ENCODE measurements around the gene GH1.
A peak's percentile ranks its signal among the peaks of the same experiment; 100 is the strongest.

GH1 gene

GRCh38 chr17:63944736-63945499 lies 26.3 kb upstream of the GH1 start:
- ATAC-seq: no peak

- no peak for ATAC-seq
These were observed 25.1 kb upstream of the GH1 start for GRCh38 chr17:63943745-63944144.

- ATAC-seq: no peak
These were observed 23.8 kb upstream of the GH1 start for GRCh38 chr17:63942309-63942985.

GRCh38 chr17:63941751-63942150 lies 23.1 kb upstream of the GH1 start:
- no peak for ATAC-seq

GRCh38 chr17:63941162-63941561 lies 22.5 kb upstream of the GH1 start:
- ATAC-seq: no peak

DNA sequence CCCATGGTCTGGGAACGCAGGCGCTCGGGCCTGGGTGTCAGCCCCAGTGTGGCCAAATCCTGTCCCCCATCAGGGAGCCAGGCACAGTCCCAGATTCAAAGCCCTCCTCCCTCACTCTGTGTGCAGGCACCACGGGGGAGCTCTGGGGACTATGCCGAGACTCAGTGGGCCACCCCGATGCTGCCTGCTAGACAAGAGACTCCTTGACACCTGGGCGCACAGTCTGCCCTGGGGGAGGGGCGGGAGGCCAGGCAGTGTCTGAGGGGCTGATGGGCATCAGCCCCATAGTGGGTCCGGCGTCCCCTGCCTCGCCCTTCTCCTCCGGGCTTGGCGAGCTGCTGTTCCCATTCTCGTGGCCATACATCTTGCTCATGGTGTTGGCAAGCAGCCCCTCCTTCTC lies 21.9 kb upstream of the GH1 start:
- no peak for ATAC-seq

- no peak for ATAC-seq
These were observed 21.2 kb upstream of the GH1 start for GRCh38 chr17:63939884-63940283.

GRCh38 chr17:63939401-63939800 lies 20.8 kb upstream of the GH1 start:
- ATAC-seq: no peak

DNA sequence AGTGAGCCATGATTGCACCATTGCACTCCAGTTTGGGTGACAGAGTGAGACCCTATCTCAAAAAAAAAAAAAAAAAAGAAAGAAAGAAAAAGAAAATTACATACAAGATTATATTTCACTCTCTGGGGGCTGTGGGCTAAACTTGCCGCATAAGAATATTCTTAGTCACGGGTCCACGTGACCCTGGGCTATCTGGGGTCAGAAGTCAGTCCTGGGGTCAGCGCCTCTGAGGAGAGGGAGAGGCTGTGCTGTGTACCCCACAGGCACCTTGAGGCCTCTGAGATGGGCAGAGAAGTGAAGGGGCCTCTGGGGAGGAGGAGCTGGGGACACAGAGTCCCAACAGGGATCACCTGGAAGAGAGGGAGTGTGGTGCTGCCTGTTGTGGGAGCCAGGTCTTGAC lies 19.3 kb upstream of the GH1 start:
- ATAC-seq: no peak

GRCh38 chr17:63937319-63937718 lies 18.7 kb upstream of the GH1 start:
- ATAC-seq: no peak

GRCh38 chr17:63934183-63935112 lies 15.8 kb upstream of the GH1 start:
- ATAC-seq: no peak

DNA sequence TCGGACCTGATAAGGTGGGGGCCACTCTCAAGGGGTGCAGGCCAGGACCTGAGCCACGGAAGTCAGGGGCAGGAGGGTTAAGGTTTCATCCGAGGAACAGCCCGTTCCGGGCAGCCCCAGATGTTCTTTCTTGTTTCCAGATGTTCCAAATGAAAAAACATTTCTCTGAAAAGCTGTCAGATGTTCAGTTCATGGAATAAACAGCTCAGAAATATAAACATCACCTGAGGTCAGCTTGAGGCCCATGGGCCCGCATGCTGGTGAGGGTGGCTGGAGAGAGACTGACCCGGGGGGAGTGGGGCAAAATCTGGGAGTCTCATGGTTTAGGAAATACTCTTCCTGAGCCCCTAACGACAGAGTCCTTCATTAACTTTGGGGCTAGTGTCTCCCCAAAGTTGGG lies 15.0 kb upstream of the GH1 start:
- no peak for ATAC-seq

GRCh38 chr17:63932721-63933120 lies 14.1 kb upstream of the GH1 start:
- no peak for ATAC-seq

DNA sequence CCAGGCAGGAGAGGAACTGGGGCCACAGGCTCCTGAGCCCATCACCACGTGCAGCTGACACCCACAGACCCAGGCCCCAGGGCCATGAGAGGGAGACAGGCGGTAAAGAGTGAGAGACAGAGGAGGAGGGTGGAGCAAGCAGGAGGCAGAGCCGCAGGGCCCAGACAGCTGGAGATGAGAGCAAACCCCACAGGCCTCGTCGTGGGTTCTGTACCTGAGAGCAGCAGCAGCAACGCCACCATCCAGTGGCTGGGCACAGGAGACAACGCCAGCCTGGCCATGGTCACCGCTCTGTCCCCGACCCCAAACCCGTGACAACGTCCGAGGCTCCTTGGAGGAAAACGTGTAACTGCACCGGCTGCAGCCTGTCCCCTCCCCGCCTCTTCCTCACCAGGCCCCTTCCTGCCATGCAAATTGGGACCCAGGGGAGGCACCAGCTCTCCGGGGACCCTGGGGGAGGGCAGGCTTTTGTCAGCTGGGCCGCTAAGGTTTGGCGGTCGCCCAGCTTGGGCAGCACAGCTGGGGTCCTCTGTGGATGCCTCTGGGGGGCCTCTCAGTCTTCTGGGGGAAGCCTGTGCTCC lies 13.4 kb upstream of the GH1 start, which contains the start of gene CD79B:
TSS of gene CD79B (minus strand) at position 351 of the 581 bp plus-strand sequence. CDS start at position 281, 70 bp downstream.
- peak; percentile 77 to 78 for ATAC-seq

- ATAC-seq: peak; percentile 65 to 77
These were observed 12.4 kb upstream of the GH1 start for GRCh38 chr17:63930951-63931575.

- no peak for ATAC-seq
These were observed 11.5 kb upstream of the GH1 start for GRCh38 chr17:63929860-63930766.

GRCh38 chr17:63928966-63929695 lies 10.5 kb upstream of the GH1 start:
- ATAC-seq: no peak

- no peak for ATAC-seq
These were observed 9.6 kb upstream of the GH1 start for GRCh38 chr17:63928172-63928666.

DNA sequence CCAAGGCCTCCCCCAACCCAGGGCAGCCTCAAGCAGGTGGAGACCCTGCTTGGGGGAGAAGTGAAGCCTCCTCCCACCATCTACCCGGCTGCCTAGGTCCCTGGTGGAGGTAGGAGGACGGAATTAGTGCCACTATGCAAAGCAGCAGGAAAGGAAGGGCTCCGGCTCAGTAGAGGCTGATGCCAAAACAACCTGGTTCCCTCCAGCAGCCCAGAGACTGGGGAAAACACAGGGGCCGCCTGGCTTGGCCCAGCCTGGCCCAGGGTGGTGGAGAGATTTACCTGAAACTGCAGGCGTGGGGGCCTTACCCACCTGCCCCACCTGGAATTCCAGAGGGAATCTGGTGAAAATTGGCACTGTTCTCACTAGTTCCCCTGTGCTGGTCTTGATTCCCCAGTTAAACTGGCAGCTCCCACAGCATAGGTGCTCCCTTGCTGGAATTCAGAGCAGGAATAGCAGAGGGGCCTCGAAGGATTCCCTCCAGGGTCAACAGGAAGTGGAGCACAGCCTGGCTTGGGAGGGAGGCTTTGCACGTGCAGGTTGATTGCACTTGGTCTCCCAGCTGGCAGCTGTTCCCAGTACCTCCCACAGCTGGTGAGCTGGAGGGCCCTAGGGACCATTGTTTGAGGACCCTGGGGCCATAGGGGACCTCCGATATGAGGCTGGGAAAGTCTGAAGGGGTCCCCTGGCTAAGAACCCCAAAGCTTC lies 9.0 kb upstream of the GH1 start:
- ATAC-seq: no peak

DNA sequence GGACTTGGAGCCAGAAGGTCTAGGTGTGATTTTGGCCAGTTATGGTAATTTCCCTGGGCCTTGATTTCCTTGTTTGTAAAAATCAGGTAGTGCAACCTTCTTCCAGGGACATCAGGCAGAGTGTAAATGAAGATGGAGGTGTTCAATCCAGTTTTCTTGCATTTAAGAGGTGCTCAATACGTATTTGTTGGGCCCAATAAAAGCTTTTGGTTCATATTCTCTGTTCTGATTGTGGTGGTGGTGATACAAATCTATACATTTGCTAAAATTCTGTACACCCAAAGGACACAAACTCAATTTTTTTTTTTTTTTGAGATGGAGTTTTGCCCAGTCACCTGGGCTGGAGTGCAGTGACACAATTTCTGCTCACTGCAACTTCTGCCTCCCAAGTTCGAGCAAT lies 7.5 kb upstream of the GH1 start:
- ATAC-seq: no peak

Data from activated CD4-positive, CD25-positive, alpha-beta regulatory T cell treated with anti-CD3 and anti-CD28 coated beads, Interleukin-2, amount 50 U/mL, for 24 hours (primary cell).